ENCODE data around the gene SMARCD2.
A peak's percentile ranks its signal among the peaks of the same experiment; 100 is the strongest.

SMARCD2 gene

DNA sequence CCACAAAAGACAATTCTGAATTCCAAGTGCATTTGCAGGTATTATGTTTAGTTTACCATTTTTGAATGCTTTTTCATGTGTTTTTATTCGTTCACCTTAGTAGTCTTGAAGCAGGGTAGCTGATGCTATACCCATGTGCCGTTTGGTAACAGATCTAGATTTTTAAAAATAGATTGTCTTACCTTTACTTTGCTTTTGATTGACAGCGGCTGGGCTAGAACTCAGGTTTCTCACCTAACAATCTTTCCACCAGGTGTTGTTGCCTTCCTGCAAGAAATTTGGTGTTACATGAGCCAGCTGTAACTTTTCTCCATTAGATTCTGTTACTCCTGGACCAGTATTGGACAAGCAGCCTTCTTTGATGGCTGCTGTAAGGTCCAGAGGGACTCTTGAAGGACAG is 13.5 kb downstream of the SMARCD2 start:
- TF ChIP-seq EZH2 (IDR thresholded peaks at IDR 0.05) (no peak), POLR2AphosphoS5 (IDR thresholded peaks at IDR 0.05; ENCODE audit: borderline replicate concordance, low read depth, low read length) (no peak), FOXP2 (optimal IDR thresholded peaks at IDR 0.05; ENCODE audit: control extremely low read depth, extremely low read length, insufficient read depth) (no peak)
- H3K27ac ChIP-seq = no peak overlapping the region
- peak overlapping the region; percentile 99 for H3K4me3 ChIP-seq
- H3K9ac ChIP-seq (ENCODE audit: insufficient read length) = no peak overlapping the region
- no peak for DNase-seq (ENCODE audit: low read depth, low spot score)
- H3K36me3 ChIP-seq (ENCODE audit: insufficient read depth, low read length) = peaks cover 74% of the 10 kb centered on the region
- no peaks in the 10 kb centered on the region for H3K9me3 ChIP-seq (ENCODE audit: low read depth, low read length)

DNA sequence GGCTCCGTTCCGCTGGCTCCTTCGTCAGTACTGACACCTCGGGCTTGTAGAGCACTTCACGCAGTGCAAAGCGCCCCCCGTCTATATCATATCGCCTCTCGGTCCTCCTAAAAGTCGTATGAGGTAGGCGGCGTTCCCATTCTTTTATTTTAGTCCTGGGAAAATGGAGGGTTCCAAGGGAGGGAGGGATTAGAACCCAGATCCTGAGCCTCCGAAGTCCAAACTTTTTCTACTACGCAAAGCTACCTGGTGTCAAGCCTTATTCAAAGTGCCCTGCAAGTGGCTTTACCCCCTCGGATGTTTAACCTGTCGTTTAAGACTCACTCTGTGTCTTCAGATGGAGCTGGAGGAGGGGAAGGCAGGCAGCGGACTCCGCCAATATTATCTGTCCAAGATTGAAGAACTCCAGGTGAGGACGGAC is 14.7 kb downstream of the SMARCD2 start:
- peaks cover 72% of the 10 kb centered on the region for H3K36me3 ChIP-seq (ENCODE audit: insufficient read depth, low read length)
- no peak for DNase-seq (ENCODE audit: low read depth, low spot score)
- TF ChIP-seq FOXP2 (optimal IDR thresholded peaks at IDR 0.05; ENCODE audit: control extremely low read depth, extremely low read length, insufficient read depth) (no peak), EZH2 (IDR thresholded peaks at IDR 0.05) (no peak), POLR2AphosphoS5 (IDR thresholded peaks at IDR 0.05; ENCODE audit: borderline replicate concordance, low read depth, low read length) (no peak)
- H3K9me3 ChIP-seq (ENCODE audit: low read depth, low read length) = no peaks in the 10 kb centered on the region
- peak overlapping the region; percentile 98; the same call in 1 of the 2 replicates for H3K27ac ChIP-seq
- peak overlapping the region; percentile 98 for H3K9ac ChIP-seq (ENCODE audit: insufficient read length)
- H3K4me3 ChIP-seq = peak overlapping the region; percentile 99

- Histone ChIP-seq H3K9ac (ENCODE audit: insufficient read length) (peak within 1 kb of the TSS; percentile 98), H3K27ac (peak within 1 kb of the TSS; percentile 98), H3K36me3 (ENCODE audit: insufficient read depth, low read length) (peaks cover 72% of the 10 kb centered on the region), H3K4me3 (peak within 1 kb of the TSS; percentile 99), H3K9me3 (ENCODE audit: low read depth, low read length) (no peaks in the 10 kb centered on the region)
- TF ChIP-seq POLR2AphosphoS5 (IDR thresholded peaks at IDR 0.05; ENCODE audit: borderline replicate concordance, low read depth, low read length) (peak; percentile 95), EZH2 (IDR thresholded peaks at IDR 0.05) (no peak)
- peak; percentile 81 for DNase-seq (ENCODE audit: low read depth, low spot score)
Measured at GRCh38 chr17:63827002-63827800, 15.3 kb downstream of the SMARCD2 start, which contains the start of the genes FTSJ3 and PSMC5. Gene FTSJ3, minus strand, starts transcription at chr17:63827663. Its CDS starts 761 bp downstream, at chr17:63826902. Gene PSMC5, plus strand, starts transcription at chr17:63827431. Its CDS starts 60 bp downstream, at chr17:63827491.

DNA sequence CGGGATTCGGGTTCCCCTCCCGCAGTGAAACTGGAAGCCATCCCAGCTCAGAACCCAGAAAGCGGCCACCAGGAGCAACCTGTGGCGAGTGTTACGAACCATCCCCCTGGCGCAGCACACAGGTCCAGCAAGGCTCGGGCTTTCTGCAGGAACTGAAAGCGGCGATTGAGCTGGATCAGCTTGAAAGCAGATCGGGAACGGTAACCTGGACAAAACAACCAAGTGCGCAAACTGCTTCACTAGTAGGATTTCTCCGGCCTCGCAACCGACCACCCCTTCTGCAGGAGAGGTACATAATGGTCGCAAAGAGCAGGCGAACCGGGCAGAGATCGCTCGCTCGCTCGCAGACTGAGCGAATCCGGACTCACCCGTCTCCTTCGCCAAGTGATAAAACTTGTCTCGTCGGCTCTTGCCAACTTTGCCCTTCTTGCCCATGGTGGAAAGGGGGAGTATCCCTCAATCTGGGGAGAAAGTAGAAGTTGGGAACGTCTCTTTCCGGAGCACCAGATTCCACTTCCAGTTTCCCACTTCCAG is 15.9 kb downstream of the SMARCD2 start:
- Histone ChIP-seq H3K9ac (ENCODE audit: insufficient read length) (peak overlapping the region; percentile 98), H3K27ac (peak overlapping the region; percentile 98), H3K4me3 (peak overlapping the region; percentile 99), H3K36me3 (ENCODE audit: insufficient read depth, low read length) (peaks cover 72% of the 10 kb centered on the region), H3K9me3 (ENCODE audit: low read depth, low read length) (no peaks in the 10 kb centered on the region)
- TF ChIP-seq EZH2 (IDR thresholded peaks at IDR 0.05) (no peak), POLR2AphosphoS5 (IDR thresholded peaks at IDR 0.05; ENCODE audit: borderline replicate concordance, low read depth, low read length) (no peak), FOXP2 (optimal IDR thresholded peaks at IDR 0.05; ENCODE audit: control extremely low read depth, extremely low read length, insufficient read depth) (no peak)
- DNase-seq (ENCODE audit: low read depth, low spot score) = no peak

DNA sequence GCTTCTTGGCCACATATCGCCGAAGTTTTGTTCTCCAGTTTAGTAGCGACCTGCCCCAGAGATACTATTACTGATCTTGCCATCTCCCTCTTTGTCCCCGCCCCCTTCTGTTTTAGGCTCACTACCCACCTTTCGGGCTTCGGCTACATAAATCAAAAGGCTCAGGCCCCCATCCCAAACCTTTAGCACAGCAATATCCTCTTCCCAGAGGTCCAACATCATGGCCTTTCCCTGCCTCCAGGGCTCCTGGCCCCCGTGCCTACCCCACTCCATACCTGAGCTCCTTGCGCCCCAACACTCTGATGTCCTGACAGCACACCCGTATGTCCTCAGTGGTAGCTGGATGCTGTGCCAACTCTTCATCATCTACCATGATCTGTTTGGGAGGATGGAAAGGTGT is 18.1 kb downstream of the SMARCD2 start:
- H3K9ac ChIP-seq (ENCODE audit: insufficient read length) = no peak overlapping the region
- TF ChIP-seq POLR2AphosphoS5 (IDR thresholded peaks at IDR 0.05; ENCODE audit: borderline replicate concordance, low read depth, low read length) = no peak
- TF ChIP-seq FOXP2 (optimal IDR thresholded peaks at IDR 0.05; ENCODE audit: control extremely low read depth, extremely low read length, insufficient read depth) = no peak
- no peak for TF ChIP-seq EZH2 (IDR thresholded peaks at IDR 0.05)
- H3K27ac ChIP-seq = no peak overlapping the region
- H3K9me3 ChIP-seq (ENCODE audit: low read depth, low read length) = no peaks in the 10 kb centered on the region
- H3K36me3 ChIP-seq (ENCODE audit: insufficient read depth, low read length) = peaks cover 72% of the 10 kb centered on the region
- no peak overlapping the region for H3K4me3 ChIP-seq
- no peak for DNase-seq (ENCODE audit: low read depth, low spot score)

- Histone ChIP-seq H3K36me3 (ENCODE audit: insufficient read depth, low read length) (peaks cover 72% of the 10 kb centered on the region), H3K27ac (no peak overlapping the region), H3K9ac (ENCODE audit: insufficient read length) (no peak overlapping the region)
Measured at GRCh38 chr17:63823659-63824331, 18.7 kb downstream of the SMARCD2 start.

DNA sequence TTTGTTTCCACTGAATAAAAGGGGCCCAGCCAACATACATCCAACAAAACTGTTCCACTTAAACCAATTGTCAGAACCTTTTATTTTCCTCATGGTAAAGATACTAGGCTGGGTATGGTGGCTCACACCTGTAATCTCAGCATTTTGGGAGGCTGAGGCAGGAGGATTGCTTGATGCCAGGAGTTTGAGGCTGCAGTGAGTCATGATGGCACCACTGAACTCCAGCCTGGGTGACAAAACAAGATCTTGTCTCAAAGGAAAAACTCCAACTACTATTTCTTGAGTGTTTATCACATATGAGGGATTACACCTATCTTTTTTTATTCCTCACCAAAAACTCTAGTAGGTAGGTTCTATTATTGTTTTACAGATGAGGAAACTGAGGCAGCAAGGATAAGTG is 19.9 kb downstream of the SMARCD2 start:
- H3K4me3 ChIP-seq = no peak overlapping the region
- H3K36me3 ChIP-seq (ENCODE audit: insufficient read depth, low read length) = peaks cover 82% of the 10 kb centered on the region
- no peak overlapping the region for H3K9ac ChIP-seq (ENCODE audit: insufficient read length)

More at GRCh38 chr17:63823659-63824331, 18.7 kb downstream of the SMARCD2 start:
- no peak overlapping the region for H3K4me3 ChIP-seq
- TF ChIP-seq POLR2AphosphoS5 (IDR thresholded peaks at IDR 0.05; ENCODE audit: borderline replicate concordance, low read depth, low read length) = no peak
- TF ChIP-seq EZH2 (IDR thresholded peaks at IDR 0.05) = no peak
- H3K9me3 ChIP-seq (ENCODE audit: low read depth, low read length) = no peaks in the 10 kb centered on the region
- no peak for DNase-seq (ENCODE audit: low read depth, low spot score)

DNA sequence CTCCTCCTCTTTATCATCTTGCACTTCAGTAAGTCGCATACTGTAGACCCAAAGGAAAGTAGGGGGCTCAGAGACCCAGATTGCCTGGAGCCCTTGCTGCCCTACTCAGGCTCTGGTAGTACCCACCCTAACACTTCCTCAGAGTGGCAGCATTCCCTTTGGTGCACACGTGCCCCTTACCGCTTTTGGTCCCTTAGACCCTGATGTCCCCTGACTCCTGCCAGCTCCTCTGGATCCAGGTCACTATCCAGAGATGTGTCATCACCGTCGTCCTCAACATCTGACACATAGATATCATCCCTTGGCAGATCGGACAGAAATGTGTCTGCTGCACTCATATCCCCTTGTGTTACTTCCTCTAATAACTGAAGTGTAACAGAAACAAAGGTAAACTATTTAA is 20.7 kb downstream of the SMARCD2 start:
- no peaks in the 10 kb centered on the region for H3K9me3 ChIP-seq (ENCODE audit: low read depth, low read length)
- no peak for DNase-seq (ENCODE audit: low read depth, low spot score)
- TF ChIP-seq POLR2AphosphoS5 (IDR thresholded peaks at IDR 0.05; ENCODE audit: borderline replicate concordance, low read depth, low read length) = peak; percentile 20; the same call in 1 of the 2 replicates
- TF ChIP-seq EZH2 (IDR thresholded peaks at IDR 0.05) = no peak
- H3K9ac ChIP-seq (ENCODE audit: insufficient read length) = no peak overlapping the region
- H3K36me3 ChIP-seq (ENCODE audit: insufficient read depth, low read length) = peaks cover 89% of the 10 kb centered on the region
- 0 out of 2 replicates have a peak overlapping the region, but pooled peaks have one; percentile 25 for H3K27ac ChIP-seq
- no peak overlapping the region for H3K4me3 ChIP-seq

More for the DNA sequence above, 19.9 kb downstream of the SMARCD2 start:
- DNase-seq (ENCODE audit: low read depth, low spot score) = no peak
- no peak overlapping the region for H3K27ac ChIP-seq
- no peak for TF ChIP-seq FOXP2 (optimal IDR thresholded peaks at IDR 0.05; ENCODE audit: control extremely low read depth, extremely low read length, insufficient read depth)
- TF ChIP-seq EZH2 (IDR thresholded peaks at IDR 0.05) = no peak
- TF ChIP-seq POLR2AphosphoS5 (IDR thresholded peaks at IDR 0.05; ENCODE audit: borderline replicate concordance, low read depth, low read length) = no peak
- H3K9me3 ChIP-seq (ENCODE audit: low read depth, low read length) = no peaks in the 10 kb centered on the region

All from SK-N-MC (cell line).